RWPE1 (cell line): Measurements from ENCODE around the gene TMEM59L.

ENCODE experiments used
- CTCF ChIA-PET: fragments of 350-600 bp; sonication (Branson Sonifier 250); formaldehyde crosslinking; extraction: SDS; loops from one replicate; lab custom pipeline; 2021; lab: Yijun Ruan, JAX
- POLR2A ChIA-PET: fragments of 400-600 bp; formaldehyde crosslinking; extraction: SDS; loops from one replicate; lab custom pipeline; 2020; ENCODE audit warnings: antibody characterized with exemption; ENCODE audit not compliant: low non-redundant PET; lab: Yijun Ruan, JAX
- DNase-seq: peaks from one replicate; pipeline ENCODE4 v3.0.0; 2012; ENCODE audit warnings: low spot score
- H3K27ac ChIP-seq: fragments of 450-650 bp; 2 replicates; pipeline ENCODE4 v1.5.1; 2017
- TF ChIP-seq, protein P1 (sequence below): fragments of 450-650 bp; conservative IDR thresholded peaks from 2 replicates; pipeline ENCODE4 v1.5.1; 2017; ENCODE audit warnings: low read depth, mild to moderate bottlenecking

TMEM59L gene

DNA sequence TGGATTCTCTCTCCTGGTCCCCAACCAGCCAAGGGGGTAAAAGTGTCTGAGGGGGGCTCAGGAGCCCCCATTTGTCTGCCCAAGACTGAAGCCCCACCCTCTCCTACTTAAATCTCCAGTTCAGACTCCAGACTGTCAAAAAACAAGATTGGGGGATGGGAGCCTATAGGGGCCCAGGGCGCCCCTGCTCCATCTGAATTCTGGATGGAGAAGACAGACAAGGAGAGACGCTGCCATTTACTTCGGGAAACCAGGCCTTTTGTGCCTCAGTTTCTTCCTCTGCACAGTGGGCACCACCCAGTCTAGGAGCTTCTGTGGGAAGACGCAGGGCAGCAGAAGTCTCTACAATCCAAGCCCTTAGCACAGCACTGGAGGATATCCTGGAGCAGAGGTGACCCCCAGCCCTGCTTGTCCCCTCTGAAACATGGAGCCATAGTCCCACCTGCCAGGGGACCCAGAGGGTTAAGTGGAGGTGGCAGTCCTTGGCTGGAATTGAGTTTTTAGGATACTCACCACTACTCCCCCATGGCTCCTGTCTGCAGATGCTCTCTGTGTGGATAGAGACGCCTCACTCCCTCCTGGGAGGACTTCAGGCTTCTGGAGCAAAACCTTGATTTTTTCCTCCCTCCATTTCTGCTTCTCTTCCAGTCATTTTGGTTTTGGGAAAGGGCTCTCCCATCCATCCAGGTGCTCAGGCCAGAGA lies 4.4 kb upstream of the TMEM59L start:
- ChIA-PET POLR2A (no interaction called here), CTCF (interaction anchor here (1.0 kb wide), 1 partner anchor 224 kb away, joined by 5 read pairs; no protein-coding TSS in a partner anchor)
- TF ChIP-seq, protein P1, sequence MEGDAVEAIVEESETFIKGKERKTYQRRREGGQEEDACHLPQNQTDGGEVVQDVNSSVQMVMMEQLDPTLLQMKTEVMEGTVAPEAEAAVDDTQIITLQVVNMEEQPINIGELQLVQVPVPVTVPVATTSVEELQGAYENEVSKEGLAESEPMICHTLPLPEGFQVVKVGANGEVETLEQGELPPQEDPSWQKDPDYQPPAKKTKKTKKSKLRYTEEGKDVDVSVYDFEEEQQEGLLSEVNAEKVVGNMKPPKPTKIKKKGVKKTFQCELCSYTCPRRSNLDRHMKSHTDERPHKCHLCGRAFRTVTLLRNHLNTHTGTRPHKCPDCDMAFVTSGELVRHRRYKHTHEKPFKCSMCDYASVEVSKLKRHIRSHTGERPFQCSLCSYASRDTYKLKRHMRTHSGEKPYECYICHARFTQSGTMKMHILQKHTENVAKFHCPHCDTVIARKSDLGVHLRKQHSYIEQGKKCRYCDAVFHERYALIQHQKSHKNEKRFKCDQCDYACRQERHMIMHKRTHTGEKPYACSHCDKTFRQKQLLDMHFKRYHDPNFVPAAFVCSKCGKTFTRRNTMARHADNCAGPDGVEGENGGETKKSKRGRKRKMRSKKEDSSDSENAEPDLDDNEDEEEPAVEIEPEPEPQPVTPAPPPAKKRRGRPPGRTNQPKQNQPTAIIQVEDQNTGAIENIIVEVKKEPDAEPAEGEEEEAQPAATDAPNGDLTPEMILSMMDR, result no peak
- no peak overlapping the region for H3K27ac ChIP-seq
- DNase-seq, result no peak

DNA sequence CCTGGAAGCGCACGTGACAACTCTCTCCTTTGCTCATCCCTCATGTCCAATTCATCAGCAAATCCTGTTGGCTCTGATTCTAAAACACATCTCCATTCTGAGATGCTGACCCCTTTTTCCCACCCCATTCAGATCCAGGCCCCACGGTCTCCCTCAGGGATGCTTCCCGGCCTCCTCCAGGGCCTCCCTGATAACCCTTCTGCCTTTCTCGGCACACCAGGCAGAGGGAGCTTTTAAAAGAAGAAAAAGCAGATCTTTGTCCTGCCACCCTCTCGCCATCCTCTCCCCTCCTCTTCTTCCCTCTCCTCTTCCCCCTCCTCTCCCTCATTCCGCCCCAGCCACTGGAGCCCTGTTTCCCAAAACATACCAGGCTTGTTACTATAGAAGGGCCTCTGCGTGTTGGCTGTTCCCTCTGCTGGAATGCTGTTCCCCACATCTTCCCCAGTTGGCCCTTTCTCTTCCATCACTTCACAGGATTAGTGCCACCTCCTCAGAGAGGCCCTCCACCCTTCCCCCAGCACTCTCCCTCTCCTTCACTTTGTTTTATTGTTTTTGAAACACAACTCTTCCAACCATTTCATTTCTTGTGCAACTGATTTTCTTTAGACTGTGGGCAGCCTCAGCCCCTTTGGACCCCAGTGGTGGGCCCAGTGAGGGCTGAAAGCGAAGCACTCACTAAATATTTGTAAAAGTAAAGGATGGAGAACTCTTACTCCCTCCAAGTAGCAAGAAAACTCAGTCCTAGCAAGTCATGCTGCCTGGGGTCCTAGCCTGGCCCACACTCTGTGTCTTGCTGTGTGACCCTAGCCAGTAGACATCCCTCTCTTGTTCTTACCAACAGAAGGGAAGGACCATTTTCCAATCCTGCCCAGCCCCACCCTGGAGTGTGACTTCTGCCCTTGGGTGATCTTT lies 3.6 kb upstream of the TMEM59L start:
- TF ChIP-seq, protein P1, result no peak
- no peak overlapping the region for H3K27ac ChIP-seq
- no peak for DNase-seq
- CTCF ChIA-PET, result interaction anchor here (0.6 kb wide), 2 partner anchors 12 to 158 kb away, joined by 3 to 4 read pairs; no protein-coding TSS in a partner anchor
- POLR2A ChIA-PET, result no interaction called here

- POLR2A ChIA-PET, result no interaction called here
- DNase-seq, result no peak
- CTCF ChIA-PET, result interaction anchor here (0.6 kb wide), 2 partner anchors 159 to 240 kb away, joined by 3 to 4 read pairs; no protein-coding TSS in a partner anchor
- TF ChIP-seq, protein P1, result no peak
- no peak overlapping the region for H3K27ac ChIP-seq
These were observed 3.0 kb upstream of the TMEM59L start for GRCh38 chr19:18609717-18610051.

DNA sequence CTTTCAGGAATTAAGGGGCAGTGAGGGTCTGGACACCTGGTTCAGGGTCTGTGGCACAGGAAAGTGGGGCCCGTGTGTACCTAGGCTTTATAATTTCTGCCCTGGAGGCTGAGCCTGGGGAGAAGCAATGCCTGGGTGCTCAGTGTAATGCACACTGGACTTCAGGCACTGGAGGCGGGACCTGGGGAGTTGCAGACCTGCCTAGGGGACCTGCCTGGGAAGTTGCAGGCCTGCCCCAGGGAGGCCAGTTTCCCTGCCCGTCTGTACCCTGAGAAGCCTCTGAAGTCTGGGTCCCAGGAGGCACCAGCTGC lies 2.5 kb upstream of the TMEM59L start:
- no peak overlapping the region for H3K27ac ChIP-seq
- no peak for DNase-seq
- CTCF ChIA-PET, result interaction anchor here (0.6 kb wide), 1 partner anchor 240 kb away, joined by 3 read pairs; no protein-coding TSS in a partner anchor
- TF ChIP-seq, protein P1, result no peak
- POLR2A ChIA-PET, result no interaction called here

DNA sequence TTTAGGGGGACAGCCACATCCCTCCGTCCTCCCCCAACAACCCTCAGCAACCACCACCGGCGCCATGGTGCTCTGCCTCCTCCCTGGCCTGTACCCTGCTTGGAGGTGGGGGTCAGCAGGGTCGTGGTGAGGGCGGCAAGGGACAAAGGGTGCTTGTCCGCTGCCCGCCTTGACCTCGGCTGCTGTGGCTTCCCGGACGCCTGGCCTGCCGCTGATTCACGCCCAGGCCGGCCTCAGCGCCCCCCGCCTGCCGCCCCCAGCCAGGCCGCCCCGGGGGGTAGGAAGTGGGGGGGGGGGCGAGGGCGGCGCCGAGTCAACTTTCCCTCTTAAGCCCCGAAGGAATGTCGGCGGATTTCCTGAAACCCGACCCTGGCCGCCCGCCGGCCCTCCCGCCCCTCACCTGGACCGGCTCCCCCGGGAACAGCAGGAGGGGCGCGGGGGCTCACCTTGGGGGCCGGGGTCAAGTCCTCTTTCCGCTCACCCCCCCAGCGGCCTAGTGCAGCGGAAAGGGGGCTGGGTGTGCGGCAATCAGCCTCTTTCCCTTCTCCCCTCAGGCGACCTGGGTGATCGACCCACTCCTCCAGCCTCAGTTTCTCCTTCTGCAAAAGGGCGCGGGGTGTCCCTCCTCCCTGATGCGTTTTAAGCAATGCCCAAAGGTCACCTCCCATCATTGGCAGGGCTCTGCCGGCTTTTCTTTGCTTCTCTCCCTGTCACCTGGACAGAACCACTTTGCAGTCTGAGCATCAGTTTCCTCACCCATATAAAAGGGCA lies 1.9 kb upstream of the TMEM59L start:
- DNase-seq, result no peak
- TF ChIP-seq, protein P1, result no peak
- CTCF ChIA-PET, result interaction anchor here (0.6 kb wide), 1 partner anchor 239 kb away, joined by 3 read pairs; no protein-coding TSS in a partner anchor
- POLR2A ChIA-PET, result no interaction called here
- H3K27ac ChIP-seq, result no peak overlapping the region
